ENCODE data around the gene HYAL1.

The HYAL1 gene

DNA sequence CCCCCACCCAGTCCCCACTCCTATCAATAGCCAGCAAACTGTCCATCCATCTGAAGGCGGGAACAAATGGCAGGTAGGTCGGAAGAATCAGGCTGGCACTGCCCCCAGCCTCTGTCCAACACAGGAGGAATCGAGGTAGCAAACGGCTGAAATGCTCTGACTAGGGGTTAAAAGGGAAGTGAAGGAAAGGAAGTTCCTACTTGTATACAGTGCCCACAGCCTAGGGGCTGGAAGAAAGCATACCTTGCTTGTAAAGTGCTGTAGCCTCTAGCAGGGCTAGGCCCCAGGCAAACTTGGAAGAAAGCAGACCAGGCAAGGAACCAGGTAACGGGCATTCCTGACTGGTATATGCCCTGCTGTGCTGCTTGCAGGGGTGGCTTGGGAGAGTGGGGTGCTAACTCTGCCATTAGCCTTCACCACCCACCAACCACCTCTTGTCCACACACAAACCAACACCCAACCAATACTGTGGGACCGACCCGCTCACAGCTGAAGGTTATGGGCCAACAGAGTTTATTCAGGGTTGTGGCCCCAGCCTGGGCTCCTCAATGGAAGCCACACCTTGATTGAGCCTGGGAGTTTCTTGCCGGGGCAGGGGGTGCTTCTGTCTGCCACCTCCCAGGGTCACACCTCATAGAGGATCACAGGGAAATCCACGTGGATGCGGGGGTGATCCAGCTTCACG is 22.3 kb upstream of the HYAL1 start:
- H3K4me3 ChIP-seq (ENCODE audit: control insufficient read depth, low read depth, low read length): no peak overlapping the region
- no peak for TF ChIP-seq CTCF (conservative IDR thresholded peaks at IDR 0.05; ENCODE audit: control insufficient read depth, insufficient read depth, low read depth, low read length)
- DNase-seq (ENCODE audit: low read depth): no peak

DNA sequence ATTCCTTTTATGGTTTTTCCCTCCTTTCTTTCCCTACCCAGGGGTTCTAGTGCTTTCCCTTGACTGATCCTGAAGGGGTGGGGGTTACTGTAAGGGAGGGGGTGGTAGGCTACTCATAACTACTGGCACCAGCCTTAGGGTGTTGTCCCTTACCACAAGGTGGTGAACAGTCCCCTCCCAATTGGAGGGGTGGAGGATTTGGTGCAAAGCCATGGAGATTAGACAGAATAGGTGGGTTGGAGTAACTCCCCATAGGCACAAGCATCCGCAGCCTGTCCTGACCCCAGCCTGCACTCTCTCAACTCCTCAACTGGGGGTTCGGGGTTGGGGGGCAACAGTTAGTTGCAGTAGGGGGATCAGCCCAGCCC is 21.7 kb upstream of the HYAL1 start:
- TF ChIP-seq CTCF (conservative IDR thresholded peaks at IDR 0.05; ENCODE audit: control insufficient read depth, insufficient read depth, low read depth, low read length): no peak
- no peak for DNase-seq (ENCODE audit: low read depth)

GRCh38 chr3:50324351-50325112 is 21.2 kb upstream of the HYAL1 start:
- DNase-seq (ENCODE audit: low read depth): peak; percentile 69
- H3K4me3 ChIP-seq (ENCODE audit: control insufficient read depth, low read depth, low read length): no peak overlapping the region
- peak; percentile 85 for TF ChIP-seq CTCF (conservative IDR thresholded peaks at IDR 0.05; ENCODE audit: control insufficient read depth, insufficient read depth, low read depth, low read length)

More for the DNA sequence above, 21.7 kb upstream of the HYAL1 start:
- H3K4me3 ChIP-seq (ENCODE audit: control insufficient read depth, low read depth, low read length): no peak overlapping the region

GRCh38 chr3:50323614-50324199 is 20.3 kb upstream of the HYAL1 start:
- no peak overlapping the region for H3K4me3 ChIP-seq (ENCODE audit: control insufficient read depth, low read depth, low read length)
- no peak for TF ChIP-seq CTCF (conservative IDR thresholded peaks at IDR 0.05; ENCODE audit: control insufficient read depth, insufficient read depth, low read depth, low read length)
- no peak for DNase-seq (ENCODE audit: low read depth)

DNA sequence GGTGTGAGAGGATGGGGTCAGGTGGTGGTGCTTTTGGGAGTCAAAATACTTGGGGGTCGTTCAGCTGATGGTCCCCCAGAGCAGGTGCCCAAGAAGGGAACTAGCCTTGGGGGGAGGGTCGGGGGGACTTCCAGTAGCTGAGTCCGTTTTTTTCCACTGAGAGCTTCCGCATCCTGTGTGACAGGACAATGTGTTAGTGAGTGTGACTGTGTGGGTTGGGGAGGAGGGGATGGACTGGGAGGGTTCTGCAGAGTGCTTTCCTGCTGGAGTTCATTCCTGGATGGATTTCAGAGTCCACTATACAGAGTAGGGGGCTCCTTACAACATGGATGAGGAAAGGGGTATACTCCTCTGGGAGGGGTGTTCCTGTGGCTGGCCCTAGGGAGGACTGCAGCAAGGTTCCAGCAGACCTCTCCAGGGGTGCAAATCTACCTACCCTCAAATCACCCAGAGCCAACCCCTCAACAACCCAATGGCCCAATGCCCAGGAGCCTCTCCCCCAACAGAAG is 19.8 kb upstream of the HYAL1 start:
- no peak for DNase-seq (ENCODE audit: low read depth)
- no peak for TF ChIP-seq CTCF (conservative IDR thresholded peaks at IDR 0.05; ENCODE audit: control insufficient read depth, insufficient read depth, low read depth, low read length)
- no peak overlapping the region for H3K4me3 ChIP-seq (ENCODE audit: control insufficient read depth, low read depth, low read length)

DNA sequence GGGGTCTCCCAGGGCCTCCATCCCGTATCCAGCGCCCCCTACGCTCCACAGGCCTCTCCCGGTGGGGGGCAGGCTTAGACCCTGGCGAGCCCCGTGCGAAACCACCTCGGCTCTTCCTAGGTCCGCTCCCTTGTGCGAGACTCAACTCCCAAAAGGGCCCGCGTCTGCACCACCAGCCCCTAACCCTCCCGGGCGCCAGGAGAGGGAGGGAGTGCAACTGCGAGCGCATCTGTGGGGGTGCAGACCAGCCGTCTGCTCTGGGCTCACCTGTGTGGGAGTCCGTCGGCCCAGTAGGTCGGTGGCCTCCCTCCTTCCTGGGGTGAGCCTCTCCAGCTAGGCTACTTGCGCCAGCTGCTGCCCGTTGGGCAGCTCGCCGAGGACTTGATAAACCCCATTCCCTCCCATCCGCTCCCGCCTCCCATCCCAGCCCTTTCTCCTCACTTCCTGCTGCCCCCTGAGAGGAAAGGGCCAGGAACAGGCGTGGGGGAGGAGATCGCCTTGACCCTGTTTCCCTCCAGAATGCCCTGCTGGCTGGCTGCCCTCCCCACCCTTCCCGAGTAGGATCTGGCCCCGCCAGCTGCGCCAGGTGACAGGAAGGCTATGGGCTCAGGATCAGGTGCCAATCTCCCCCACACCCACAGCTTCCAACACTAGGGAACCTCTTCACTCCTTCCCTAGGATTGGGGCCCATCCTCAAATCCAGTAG is 19.2 kb upstream of the HYAL1 start, which contains the start of gene HYAL2:
TSS of gene HYAL2 (minus strand) at position 360 of the 706 bp plus-strand sequence. CDS start 2,256 bp downstream, outside the sequence.
- H3K4me3 ChIP-seq (ENCODE audit: control insufficient read depth, low read depth, low read length): peak within 1 kb of the TSS; percentile 84
- no peak for DNase-seq (ENCODE audit: low read depth)

More for the DNA sequence above, 19.2 kb upstream of the HYAL1 start, which contains the start of gene HYAL2:
- no peak for TF ChIP-seq CTCF (conservative IDR thresholded peaks at IDR 0.05; ENCODE audit: control insufficient read depth, insufficient read depth, low read depth, low read length)

All from fibroblast of mammary gland (primary cell).